ENCODE results near the gene BCL11B.

DNA sequence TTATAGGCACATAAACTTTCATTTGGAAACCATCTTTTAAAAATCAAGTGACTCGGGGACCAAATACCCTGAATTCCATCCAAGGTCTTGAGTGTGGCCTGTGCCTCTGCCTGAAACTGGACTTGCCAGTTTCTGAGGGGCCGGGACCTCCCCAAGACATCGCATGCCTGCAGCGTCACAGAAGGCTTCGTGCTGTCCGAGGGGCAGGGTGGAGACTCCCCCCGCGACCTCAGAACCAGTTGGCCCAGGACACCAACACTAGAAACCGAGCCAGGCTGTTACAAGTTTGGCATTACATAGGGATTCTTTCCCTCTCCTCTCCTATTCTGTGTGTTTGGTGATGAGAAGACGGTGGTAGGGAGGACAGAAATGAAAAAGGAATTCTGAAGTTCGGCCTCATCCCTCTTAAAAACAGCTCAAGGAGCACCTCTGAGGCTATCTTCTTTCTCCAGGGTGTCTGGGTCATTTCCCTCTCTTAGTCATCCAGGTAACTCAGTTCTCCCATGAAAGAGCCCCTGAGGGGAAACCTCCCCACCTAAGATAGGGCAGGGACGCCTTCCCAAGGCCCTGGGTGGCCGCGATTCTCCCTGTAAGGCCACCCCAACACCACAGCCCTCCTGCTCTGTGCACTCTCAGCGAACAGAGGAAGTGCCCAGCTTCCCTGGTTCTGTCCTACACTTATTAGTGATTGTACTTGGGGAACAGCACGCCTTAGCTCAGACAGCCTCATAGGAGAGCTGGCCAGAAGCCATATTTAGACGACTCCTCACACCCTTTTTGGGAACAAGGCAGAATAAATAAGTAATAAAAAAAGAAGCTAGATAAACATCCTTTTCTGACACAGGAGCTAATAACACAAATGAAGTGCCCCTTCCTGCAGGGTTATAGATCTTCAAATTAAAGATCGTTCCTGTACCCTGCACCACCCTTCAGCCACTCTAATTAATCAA, 93.8 kb downstream of the BCL11B start:
- TF ChIP-seq, protein P1, sequence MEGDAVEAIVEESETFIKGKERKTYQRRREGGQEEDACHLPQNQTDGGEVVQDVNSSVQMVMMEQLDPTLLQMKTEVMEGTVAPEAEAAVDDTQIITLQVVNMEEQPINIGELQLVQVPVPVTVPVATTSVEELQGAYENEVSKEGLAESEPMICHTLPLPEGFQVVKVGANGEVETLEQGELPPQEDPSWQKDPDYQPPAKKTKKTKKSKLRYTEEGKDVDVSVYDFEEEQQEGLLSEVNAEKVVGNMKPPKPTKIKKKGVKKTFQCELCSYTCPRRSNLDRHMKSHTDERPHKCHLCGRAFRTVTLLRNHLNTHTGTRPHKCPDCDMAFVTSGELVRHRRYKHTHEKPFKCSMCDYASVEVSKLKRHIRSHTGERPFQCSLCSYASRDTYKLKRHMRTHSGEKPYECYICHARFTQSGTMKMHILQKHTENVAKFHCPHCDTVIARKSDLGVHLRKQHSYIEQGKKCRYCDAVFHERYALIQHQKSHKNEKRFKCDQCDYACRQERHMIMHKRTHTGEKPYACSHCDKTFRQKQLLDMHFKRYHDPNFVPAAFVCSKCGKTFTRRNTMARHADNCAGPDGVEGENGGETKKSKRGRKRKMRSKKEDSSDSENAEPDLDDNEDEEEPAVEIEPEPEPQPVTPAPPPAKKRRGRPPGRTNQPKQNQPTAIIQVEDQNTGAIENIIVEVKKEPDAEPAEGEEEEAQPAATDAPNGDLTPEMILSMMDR (IDR thresholded peaks at IDR 0.05) = no peak
- no peak for TF ChIP-seq EZH2 (IDR thresholded peaks at IDR 0.05)
- no peak for TF ChIP-seq EZH2phosphoT487 (IDR thresholded peaks at IDR 0.05)

Measured in neural progenitor cell (in vitro differentiated cells).